ENCODE data around the gene OTOG.

DNA sequence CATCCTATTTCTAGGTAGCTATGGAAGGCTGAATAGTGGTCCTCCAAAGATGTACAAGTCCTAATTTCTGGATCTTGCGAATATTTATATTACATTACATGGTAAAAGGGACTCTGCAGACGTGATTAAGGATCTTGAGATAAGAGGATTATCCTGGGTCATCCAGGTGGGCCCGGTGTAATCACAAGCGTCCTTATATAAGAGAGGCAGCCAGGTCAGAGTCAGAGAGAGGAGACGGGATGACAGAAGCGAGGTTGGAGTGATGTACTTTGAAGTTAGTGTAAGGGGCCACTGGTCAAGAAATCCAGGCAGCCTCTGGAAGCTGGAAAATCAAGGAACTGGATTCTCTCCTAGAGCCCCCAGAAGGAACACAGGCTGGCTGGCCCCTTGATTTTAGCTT, 102.2 kb downstream of the OTOG start:
- TF ChIP-seq CTCF (IDR thresholded peaks at IDR 0.05) (no peak), POLR2A (IDR thresholded peaks at IDR 0.05) (no peak)
